DND-41 (cell line): ENCODE data around the gene TLE4.

Experiments
- ATAC-seq: fragments of 200-7000 bp; cut with Tn5 transposase; 3 replicates; pipeline ENCODE4 v1.9.1; 2021; ENCODE audit warnings: low read depth; ENCODE audit not compliant: insufficient read depth
- DNase-seq: peaks from one replicate; pipeline ENCODE4 v3.0.0-alpha.2; 2020
- H2AFZ ChIP-seq: 2 replicates; pipeline ENCODE4 v1.6.0; 2012; ENCODE audit warnings: low read depth, low read length
- H3K27ac ChIP-seq: 2 replicates; pipeline ENCODE4 v1.5.1; 2012; ENCODE audit warnings: low read length, inconsistent platforms
- H3K27me3 ChIP-seq: fragments of 200-600 bp; sonication (generic); 2 replicates; pipeline ENCODE4 v1.6.0; 2012; ENCODE audit warnings: low read length, mild to moderate bottlenecking, inconsistent platforms; ENCODE audit not compliant: insufficient read depth, poor library complexity
- H3K36me3 ChIP-seq: 2 replicates; pipeline ENCODE4 v1.5.1; 2012; ENCODE audit warnings: low read length, inconsistent platforms; ENCODE audit not compliant: insufficient read depth
- H3K4me1 ChIP-seq: 2 replicates; pipeline ENCODE4 v1.5.1; 2012; ENCODE audit warnings: mild to moderate bottlenecking, low read length; ENCODE audit not compliant: insufficient read depth
- H3K4me2 ChIP-seq: 2 replicates; pipeline ENCODE4 v1.6.0; 2012; ENCODE audit warnings: mild to moderate bottlenecking, moderate library complexity, low read length, inconsistent platforms; ENCODE audit not compliant: insufficient read depth
- H3K4me3 ChIP-seq, 2 experiments: fragments of 200-600 bp in 1 of 2; shearing (Covaris generic) in 1 of 2; 2 replicates each; pipeline ENCODE4 v1.5.1; 2012 to 2016; ENCODE audit warnings: inconsistent platforms in 2 of 2, low read length in 2 of 2, mild to moderate bottlenecking in 2 of 2, low read depth in 1 of 2, moderate library complexity in 1 of 2
- H3K79me2 ChIP-seq: 2 replicates; pipeline ENCODE4 v1.6.0; 2012; ENCODE audit warnings: low read length, inconsistent platforms; ENCODE audit not compliant: insufficient read depth
- H3K9ac ChIP-seq: 2 replicates; pipeline ENCODE4 v1.6.0; 2012; ENCODE audit warnings: low read depth, mild to moderate bottlenecking, inconsistent platforms, low read length, moderate library complexity
- H3K9me3 ChIP-seq: 2 replicates; pipeline ENCODE4 v1.5.1; 2012; ENCODE audit warnings: low read length, moderate library complexity, mild to moderate bottlenecking, inconsistent platforms; ENCODE audit not compliant: insufficient read depth, severe bottlenecking
- H4K20me1 ChIP-seq: 2 replicates; pipeline ENCODE4 v1.6.0; 2012; ENCODE audit warnings: low read length; ENCODE audit not compliant: insufficient read depth
- EZH2 ChIP-seq: IDR thresholded peaks from 3 replicates; pipeline ENCODE4 v1.6.1; 2012; ENCODE audit warnings: borderline replicate concordance, low read depth, mild to moderate bottlenecking, moderate library complexity, low read length, inconsistent platforms; ENCODE audit not compliant: severe bottlenecking
- TF ChIP-seq, protein P1 (sequence below): IDR thresholded peaks from 2 replicates; pipeline ENCODE4 v1.5.1; 2012; ENCODE audit warnings: borderline replicate concordance, low read length, moderate library complexity, mild to moderate bottlenecking; ENCODE audit not compliant: poor library complexity, severe bottlenecking; ENCODE audit errors: extremely low read depth

The TLE4 gene

DNA sequence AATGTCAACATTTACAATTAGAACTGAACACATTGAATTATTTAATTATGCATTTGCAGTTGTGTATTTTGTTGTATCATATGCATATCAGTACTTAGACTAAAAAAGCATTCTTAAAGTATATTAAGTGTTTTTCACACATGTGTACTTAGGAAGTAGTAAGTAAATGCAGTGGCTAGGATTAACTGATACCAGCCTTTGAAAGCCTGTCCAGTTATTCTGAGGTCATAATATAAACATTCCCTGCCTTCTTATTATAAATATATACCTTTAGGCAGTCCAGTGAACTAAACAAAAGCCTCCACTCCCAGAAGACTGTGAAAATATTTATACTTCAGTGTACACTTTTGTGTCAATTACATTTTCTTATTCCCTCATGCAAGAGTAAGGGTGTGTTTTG, 83.8 kb downstream of the TLE4 start:
- Histone ChIP-seq H2AFZ (no peak overlapping the region), H3K27me3 (no peaks in the 10 kb centered on the region), H3K27ac (no peak overlapping the region), H3K4me1 (no peaks in the 10 kb centered on the region), H3K4me3 (no peak overlapping the region), H4K20me1 (no peaks in the 10 kb centered on the region), H3K9me3 (no peaks in the 10 kb centered on the region), H3K9ac (no peak overlapping the region), H3K36me3 (peaks cover 6% of the 10 kb centered on the region; the same call in 1 of the 2 replicates), H3K4me2 (no peak overlapping the region), H3K79me2 (no peaks in the 10 kb centered on the region)
- DNase-seq (no peak), ATAC-seq (no peak)
- TF ChIP-seq, protein P1, sequence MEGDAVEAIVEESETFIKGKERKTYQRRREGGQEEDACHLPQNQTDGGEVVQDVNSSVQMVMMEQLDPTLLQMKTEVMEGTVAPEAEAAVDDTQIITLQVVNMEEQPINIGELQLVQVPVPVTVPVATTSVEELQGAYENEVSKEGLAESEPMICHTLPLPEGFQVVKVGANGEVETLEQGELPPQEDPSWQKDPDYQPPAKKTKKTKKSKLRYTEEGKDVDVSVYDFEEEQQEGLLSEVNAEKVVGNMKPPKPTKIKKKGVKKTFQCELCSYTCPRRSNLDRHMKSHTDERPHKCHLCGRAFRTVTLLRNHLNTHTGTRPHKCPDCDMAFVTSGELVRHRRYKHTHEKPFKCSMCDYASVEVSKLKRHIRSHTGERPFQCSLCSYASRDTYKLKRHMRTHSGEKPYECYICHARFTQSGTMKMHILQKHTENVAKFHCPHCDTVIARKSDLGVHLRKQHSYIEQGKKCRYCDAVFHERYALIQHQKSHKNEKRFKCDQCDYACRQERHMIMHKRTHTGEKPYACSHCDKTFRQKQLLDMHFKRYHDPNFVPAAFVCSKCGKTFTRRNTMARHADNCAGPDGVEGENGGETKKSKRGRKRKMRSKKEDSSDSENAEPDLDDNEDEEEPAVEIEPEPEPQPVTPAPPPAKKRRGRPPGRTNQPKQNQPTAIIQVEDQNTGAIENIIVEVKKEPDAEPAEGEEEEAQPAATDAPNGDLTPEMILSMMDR, result no peak
- no peak for TF ChIP-seq EZH2

DNA sequence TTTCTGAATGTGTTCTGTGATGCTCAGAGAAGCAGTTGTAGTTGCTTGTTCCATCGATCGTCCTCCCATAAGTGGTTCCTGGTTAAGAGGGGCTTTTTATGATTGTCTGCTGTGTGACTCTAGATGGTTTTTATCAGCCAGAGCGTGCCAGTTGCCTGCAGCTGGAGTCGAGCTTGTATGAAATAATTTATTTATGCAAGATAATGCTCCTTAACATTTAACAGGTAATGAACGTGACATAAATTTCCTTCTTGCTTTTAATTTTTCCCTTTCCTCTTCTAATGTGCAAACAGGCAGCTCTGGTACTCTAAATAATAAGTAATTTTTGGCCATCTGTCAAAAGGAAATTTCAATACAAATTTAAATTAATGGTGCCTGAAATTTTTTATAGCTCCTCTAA, 84.4 kb downstream of the TLE4 start:
- Histone ChIP-seq H3K27me3 (no peaks in the 10 kb centered on the region), H3K36me3 (peaks cover 6% of the 10 kb centered on the region; the same call in 1 of the 2 replicates), H3K4me1 (no peaks in the 10 kb centered on the region), H3K9me3 (no peaks in the 10 kb centered on the region), H2AFZ (no peak overlapping the region), H3K9ac (no peak overlapping the region), H3K27ac (no peak overlapping the region), H3K4me2 (no peak overlapping the region), H3K79me2 (no peaks in the 10 kb centered on the region), H3K4me3 (no peak overlapping the region), H4K20me1 (no peaks in the 10 kb centered on the region)
- DNase-seq, result no peak
- TF ChIP-seq, protein P1, result no peak
- no peak for TF ChIP-seq EZH2
- ATAC-seq, result no peak

DNA sequence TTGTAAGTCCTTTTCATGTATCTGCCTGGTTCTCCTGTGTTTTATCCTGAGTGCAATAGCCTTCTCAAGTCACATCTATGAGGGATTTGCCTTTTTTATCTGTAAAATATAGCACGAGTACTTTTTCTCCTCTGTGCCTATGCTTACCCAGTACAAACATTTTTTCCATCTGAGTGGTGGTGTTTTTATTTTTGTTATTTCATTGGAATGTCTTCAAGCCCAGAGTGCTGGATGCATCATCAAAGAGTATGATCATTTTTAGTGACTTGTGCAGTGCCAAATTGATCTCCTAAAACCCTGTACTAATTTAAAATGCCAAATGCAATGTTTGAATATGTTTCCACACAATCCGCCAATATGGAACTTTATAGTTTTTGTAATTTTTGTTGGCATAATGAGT, 86.1 kb downstream of the TLE4 start:
- H3K79me2 ChIP-seq, result no peaks in the 10 kb centered on the region
- peaks cover 6% of the 10 kb centered on the region; the same call in 1 of the 2 replicates for H3K36me3 ChIP-seq
- no peaks in the 10 kb centered on the region for H3K27me3 ChIP-seq
- no peaks in the 10 kb centered on the region for H3K9me3 ChIP-seq
- ATAC-seq (no peak), DNase-seq (no peak)
- no peaks in the 10 kb centered on the region for H4K20me1 ChIP-seq
- no peak overlapping the region for H3K4me3 ChIP-seq
- H3K4me2 ChIP-seq, result no peak overlapping the region
- no peak overlapping the region for H3K9ac ChIP-seq
- TF ChIP-seq EZH2, result no peak
- TF ChIP-seq, protein P1, result no peak
- H3K4me1 ChIP-seq, result peaks cover 12% of the 10 kb centered on the region
- no peak overlapping the region for H2AFZ ChIP-seq
- no peak overlapping the region for H3K27ac ChIP-seq

DNA sequence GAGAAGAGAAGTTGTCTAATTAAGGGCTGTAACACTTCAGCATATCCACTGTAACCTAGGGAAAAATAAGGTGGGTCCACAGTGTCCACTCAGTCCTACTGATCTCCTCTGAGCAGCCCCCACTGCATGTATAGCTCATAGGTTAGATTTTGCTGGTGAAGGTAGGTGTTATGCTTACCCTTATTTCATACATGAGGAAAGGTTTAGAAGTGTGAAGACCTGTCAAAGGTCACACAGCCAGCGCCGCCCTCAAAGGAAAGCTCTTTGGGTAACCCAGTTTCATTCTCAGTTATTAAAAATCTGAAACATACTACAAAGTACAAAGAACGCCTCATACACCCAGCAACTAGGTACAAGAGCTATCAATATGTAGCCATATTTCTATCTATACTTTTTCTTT, 87.2 kb downstream of the TLE4 start:
- Histone ChIP-seq H3K27ac (no peak overlapping the region), H3K27me3 (no peaks in the 10 kb centered on the region), H3K36me3 (peaks cover 6% of the 10 kb centered on the region; the same call in 1 of the 2 replicates), H3K4me1 (peaks cover 22% of the 10 kb centered on the region), H4K20me1 (no peaks in the 10 kb centered on the region), H3K9ac (no peak overlapping the region), H2AFZ (no peak overlapping the region), H3K79me2 (no peaks in the 10 kb centered on the region), H3K4me2 (no peak overlapping the region), H3K4me3 (no peak overlapping the region), H3K9me3 (no peaks in the 10 kb centered on the region)
- TF ChIP-seq, protein P1, result no peak
- TF ChIP-seq EZH2, result no peak
- no peak for ATAC-seq
- DNase-seq, result no peak
